GM12892 (cell line): ENCODE data around the gene KRTAP5-7.

ENCODE experiments used
- POLR2A ChIP-seq: IDR thresholded peaks from 2 replicates; pipeline ENCODE4 v1.6.1; 2011; ENCODE audit warnings: low read depth, low read length, control low read depth
- POLR2AphosphoS5 ChIP-seq: IDR thresholded peaks from 2 replicates; pipeline ENCODE4 v1.6.1; 2011; ENCODE audit warnings: low read depth, low read length, control low read depth
- TAF1 ChIP-seq: IDR thresholded peaks from 2 replicates; pipeline ENCODE4 v1.6.1; 2011; ENCODE audit warnings: low read depth, mild to moderate bottlenecking, control low read depth, low read length, borderline replicate concordance

GRCh38 chr11:71574418-71574817, 47.4 kb downstream of the KRTAP5-7 start:
- TF ChIP-seq TAF1 (no peak), POLR2A (no peak), POLR2AphosphoS5 (no peak)
